ENCODE data around the gene NUDT8. TPM values are rescaled to one million over a fixed set of nuclear protein-coding genes. Genes with fewer than 3 reads are reported as not detected.

Gene NUDT8
- 3.6 and 4.4 TPM in 2 replicates for total RNA-seq (ENCODE audit: low replicate concordance)

GRCh38 chr11:67629386-67630227, at the start of gene NUDT8:
TSS of gene NUDT8 (minus strand) at chr11:67629937. CDS start at chr11:67629911, 26 bp downstream.

GRCh38 chr11:67674442-67674871, 44.7 kb upstream of the NUDT8 start, which contains the start of gene ALDH3B2:
TSS of gene ALDH3B2 (minus strand) at chr11:67674623. CDS start at chr11:67666935, 7,688 bp downstream.

GRCh38 chr11:67639438-67639859, 9.7 kb upstream of the NUDT8 start, which contains the start of gene TBX10:
TSS of gene TBX10 (minus strand) at chr11:67639763. CDS start at chr11:67639472, 291 bp downstream.

GRCh38 chr11:67606492-67607295, 23.0 kb downstream of the NUDT8 start, which contains the start of gene NDUFV1:
TSS of gene NDUFV1 (plus strand) at chr11:67606936. CDS start at chr11:67607005, 69 bp downstream.

GRCh38 chr11:67583247-67584204, 46.2 kb downstream of the NUDT8 start, which contains the start of gene GSTP1:
TSS of gene GSTP1 (plus strand) at chr11:67583812. CDS start at chr11:67583844, 32 bp downstream.

Other genes with a start within 250 kb of the NUDT8 start
- 4.1 and 4.8 TPM in 2 replicates for gene RAD9A, start 238.0 kb downstream of the NUDT8 start, total RNA-seq (ENCODE audit: low replicate concordance)
- gene PPP1CA, start 228.1 kb downstream of the NUDT8 start, total RNA-seq (ENCODE audit: low replicate concordance): 81.6 and 202 TPM in 2 replicates
- gene TBC1D10C, start 225.9 kb downstream of the NUDT8 start, total RNA-seq (ENCODE audit: low replicate concordance): not detected in 2 replicates
- gene CARNS1, start 214.3 kb downstream of the NUDT8 start, total RNA-seq (ENCODE audit: low replicate concordance): under 0.01 and 0.30 TPM in 2 replicates
- 24.3 and 55.9 TPM in 2 replicates for gene RPS6KB2, start 201.4 kb downstream of the NUDT8 start, total RNA-seq (ENCODE audit: low replicate concordance)
- gene PTPRCAP, start 192.3 kb downstream of the NUDT8 start, total RNA-seq (ENCODE audit: low replicate concordance): 0.23 and 0.30 TPM in 2 replicates
- 147 and 225 TPM in 2 replicates for gene CORO1B, start 186.5 kb downstream of the NUDT8 start, total RNA-seq (ENCODE audit: low replicate concordance)
- gene GPR152, start 177.2 kb downstream of the NUDT8 start, total RNA-seq (ENCODE audit: low replicate concordance): not detected in 2 replicates
- not detected in 2 replicates for gene CABP4, start 174.6 kb downstream of the NUDT8 start, total RNA-seq (ENCODE audit: low replicate concordance)
- gene TMEM134, start 160.7 kb downstream of the NUDT8 start, total RNA-seq (ENCODE audit: low replicate concordance): 4.1 and 24.4 TPM in 2 replicates
- gene AIP, start 146.9 kb downstream of the NUDT8 start, total RNA-seq (ENCODE audit: low replicate concordance): 128 and 227 TPM in 2 replicates
- gene PITPNM1, start 124.6 kb downstream of the NUDT8 start, total RNA-seq (ENCODE audit: low replicate concordance): 26.0 and 28.7 TPM in 2 replicates
- 2.8 and 16.2 TPM in 2 replicates for gene CDK2AP2, start 121.8 kb downstream of the NUDT8 start, total RNA-seq (ENCODE audit: low replicate concordance)
- gene CABP2, start 106.5 kb downstream of the NUDT8 start, total RNA-seq (ENCODE audit: low replicate concordance): not detected in 2 replicates
- 443 and 1,598 TPM in 2 replicates for gene GSTP1, start 46.1 kb downstream of the NUDT8 start, total RNA-seq (ENCODE audit: low replicate concordance)
- gene NDUFV1, start 23.0 kb downstream of the NUDT8 start, total RNA-seq (ENCODE audit: low replicate concordance): 201 and 458 TPM in 2 replicates
- not detected in 2 replicates for gene TBX10, start 9.8 kb upstream of the NUDT8 start, total RNA-seq (ENCODE audit: low replicate concordance)
- gene ACY3, start 20.8 kb upstream of the NUDT8 start, total RNA-seq (ENCODE audit: low replicate concordance): not detected in 2 replicates
- not detected in 2 replicates for gene ALDH3B2, start 44.7 kb upstream of the NUDT8 start, total RNA-seq (ENCODE audit: low replicate concordance)

All from smooth muscle cell of the coronary artery (primary cell).